Activated CD8-positive, alpha-beta memory T cell treated with anti-CD3 and anti-CD28 coated beads for 1 hour (primary cell): ENCODE results near the gene CDCA4.

Experiments
- DNase-seq, 2 donors: peaks; one replicate each; pipeline ENCODE4 v3.0.0-alpha.2; 2020; ENCODE audit warnings: low read depth in 1 of 2; ENCODE audit errors: extremely low read depth in 1 of 2

Gene CDCA4

DNA sequence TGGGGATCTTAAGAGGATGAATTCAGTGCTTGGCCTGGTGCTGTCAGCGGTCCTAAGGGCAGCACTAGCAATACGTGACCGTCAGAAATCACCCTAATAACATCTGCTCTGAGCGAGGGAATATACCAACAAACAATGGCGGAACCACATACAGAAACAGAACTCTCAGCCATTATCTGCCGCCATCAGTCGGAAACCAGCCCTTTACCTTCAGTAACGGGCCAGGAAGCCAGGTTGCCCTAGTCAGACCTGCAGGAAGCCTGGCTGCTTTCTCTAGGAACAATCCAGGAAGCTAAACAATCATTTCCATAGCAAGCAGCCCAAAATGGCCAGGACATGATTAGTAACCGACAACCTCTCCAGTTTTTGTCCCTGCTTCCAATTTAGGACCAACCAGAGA is 5.6 kb downstream of the CDCA4 start:
- DNase-seq, result no peak

DNA sequence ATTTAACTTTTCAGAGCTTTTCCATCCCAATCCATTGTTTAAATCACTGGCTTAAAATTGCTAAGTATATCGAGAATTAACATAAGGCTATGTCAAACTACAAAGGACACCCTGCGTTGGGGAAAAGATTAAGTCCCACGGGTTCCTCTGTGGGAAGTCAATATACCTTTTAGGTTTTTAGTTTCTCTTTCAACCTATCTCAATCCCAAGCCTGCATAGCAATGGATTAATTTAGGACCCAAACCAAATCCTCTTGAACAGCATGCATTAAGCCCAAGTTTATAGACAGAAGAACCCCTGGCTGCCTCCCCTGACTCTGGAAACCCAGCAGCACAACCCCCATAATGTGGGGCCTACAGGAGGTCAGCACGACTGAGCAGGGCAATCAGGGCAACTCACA is 6.3 kb downstream of the CDCA4 start:
- no peak for DNase-seq

DNA sequence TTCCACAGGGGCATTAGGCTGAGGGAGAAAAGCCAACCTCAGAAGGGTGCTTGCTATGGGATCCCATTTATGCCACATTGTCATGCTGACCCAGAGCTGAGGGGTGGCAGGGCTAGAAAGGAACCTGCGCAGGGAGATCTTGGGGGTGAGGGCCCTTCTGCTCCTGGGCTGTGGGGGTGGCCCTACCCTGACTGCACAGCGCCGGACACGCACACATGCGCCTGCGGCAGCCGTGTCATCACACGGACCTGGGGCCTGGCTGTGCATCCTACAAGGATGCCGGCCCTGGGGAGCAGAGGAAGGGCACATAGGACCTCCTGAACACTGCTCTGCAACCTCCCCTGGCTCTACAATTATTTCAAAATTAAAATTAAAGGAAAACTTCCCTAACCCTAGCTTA is 6.9 kb downstream of the CDCA4 start:
- no peak for DNase-seq

DNA sequence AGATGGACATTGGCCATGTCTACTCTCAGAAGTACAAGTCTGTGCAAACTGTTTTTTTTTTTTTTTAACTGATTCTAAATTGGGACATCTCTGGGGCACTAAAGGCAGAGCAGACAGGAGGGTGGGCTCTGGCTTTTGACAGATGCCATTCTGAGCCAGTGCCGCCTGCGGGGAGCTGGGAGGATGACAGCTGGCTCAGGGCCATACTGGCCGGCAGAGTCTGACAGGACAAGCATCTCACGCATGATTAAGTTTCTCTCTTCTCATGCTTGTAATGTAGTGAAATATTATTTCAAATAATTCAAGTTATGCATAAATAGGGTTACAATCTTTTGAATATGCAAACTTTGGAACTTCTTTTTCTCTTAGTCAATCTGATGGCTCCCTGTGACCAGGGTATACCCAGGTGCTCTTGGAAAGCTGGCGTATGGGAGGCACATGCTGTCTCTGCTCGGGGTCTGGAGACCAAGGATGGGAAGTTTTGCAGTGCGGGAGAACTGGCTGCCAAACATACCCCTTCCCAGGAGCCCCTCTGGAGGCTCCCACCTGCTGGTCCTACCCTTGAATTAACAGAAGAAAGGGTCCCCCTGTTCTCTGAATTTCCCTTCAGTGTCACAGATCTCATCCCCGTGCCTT is 7.6 kb downstream of the CDCA4 start:
- no peak for DNase-seq

DNA sequence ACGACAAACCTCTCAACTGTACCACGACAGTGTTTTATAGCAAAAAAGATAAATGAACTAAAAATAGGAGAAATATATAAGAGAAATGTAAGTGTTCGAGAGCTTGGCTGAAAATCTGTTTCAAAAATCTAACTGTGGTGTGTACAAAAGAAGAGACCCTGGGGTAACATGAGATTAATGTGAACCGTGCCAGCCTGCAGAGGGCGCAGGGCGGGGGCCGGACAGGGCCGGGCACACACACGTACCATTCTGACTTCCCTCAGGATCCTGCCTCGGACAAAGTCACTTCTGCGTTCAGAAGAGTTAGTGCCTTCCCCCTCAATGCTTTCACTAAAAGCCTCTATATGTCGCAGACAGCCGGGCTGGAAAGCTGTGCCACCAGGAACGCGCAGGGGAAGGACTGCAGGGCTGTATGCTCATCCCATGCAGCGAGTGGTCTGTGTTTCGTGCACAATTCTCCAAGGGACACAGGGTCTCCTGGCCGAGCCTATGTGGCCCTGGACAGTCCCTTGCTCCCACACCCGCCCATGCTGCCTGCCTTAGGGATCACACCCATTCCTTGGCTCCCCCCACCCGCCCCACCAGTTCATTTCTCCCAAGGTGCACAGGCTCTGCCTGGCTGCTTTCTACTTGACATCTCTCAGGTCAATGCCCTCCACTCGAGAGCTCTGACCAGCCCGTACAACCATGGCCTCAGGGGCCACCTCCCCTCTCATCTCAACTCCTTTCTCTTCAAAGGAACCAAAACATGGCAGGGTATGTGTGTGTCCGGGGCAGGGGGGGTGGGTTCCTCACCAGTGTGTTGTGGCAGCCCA is 8.5 kb downstream of the CDCA4 start:
- no peak for DNase-seq

DNA sequence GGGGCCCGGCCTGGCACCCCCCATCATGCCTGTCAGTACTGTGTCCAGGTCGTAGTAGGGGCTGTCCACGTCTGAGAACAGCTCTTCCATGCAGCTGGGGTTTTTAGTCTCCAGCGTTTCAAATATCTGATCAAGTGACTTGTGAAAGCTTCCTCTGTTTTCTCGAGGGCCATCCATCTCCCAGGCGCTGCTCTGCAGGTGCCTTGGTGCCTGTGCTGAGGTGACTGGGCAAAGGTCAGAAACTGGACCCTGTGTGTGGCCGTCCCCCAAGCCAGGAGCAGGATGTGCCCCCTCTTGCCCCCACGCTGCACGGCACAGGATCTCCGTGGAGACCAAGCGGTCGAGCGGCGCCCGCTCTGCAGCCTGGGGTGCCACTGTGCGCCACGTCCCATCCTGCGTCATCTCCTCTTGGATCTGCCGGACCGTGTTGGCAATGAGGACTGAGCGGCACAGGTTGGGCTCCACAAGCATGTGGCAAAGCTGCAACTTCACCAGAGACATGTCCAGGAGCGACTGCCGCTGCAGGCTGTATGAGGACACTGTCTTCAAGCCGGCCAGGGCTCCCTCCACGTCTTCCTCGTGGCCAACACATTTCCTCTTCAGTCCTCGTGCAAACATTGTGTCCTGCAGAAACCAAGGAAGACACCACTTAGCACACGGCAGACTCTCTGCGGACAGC is 9.4 kb downstream of the CDCA4 start:
- DNase-seq, result no peak

DNA sequence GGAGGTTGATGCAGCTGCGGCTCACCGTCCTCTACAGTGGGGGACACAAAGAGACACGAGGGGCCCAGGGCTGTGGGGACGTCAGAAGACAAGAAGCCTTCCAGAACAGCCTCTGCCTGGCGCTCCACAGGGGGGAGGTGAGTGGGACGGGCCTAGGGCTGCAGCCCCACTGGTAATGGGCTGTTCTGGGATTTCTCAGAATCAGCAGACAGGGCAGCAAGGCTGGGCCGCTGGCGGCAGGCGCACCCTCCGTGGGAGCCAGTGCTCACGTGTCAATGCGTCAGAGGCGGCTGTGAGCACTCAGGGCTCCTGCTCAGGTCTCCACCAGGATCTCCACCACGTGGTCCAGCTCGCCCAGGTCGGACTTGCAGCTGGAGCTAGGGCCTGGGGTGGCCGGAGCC is 10.0 kb downstream of the CDCA4 start:
- DNase-seq, result no peak

DNA sequence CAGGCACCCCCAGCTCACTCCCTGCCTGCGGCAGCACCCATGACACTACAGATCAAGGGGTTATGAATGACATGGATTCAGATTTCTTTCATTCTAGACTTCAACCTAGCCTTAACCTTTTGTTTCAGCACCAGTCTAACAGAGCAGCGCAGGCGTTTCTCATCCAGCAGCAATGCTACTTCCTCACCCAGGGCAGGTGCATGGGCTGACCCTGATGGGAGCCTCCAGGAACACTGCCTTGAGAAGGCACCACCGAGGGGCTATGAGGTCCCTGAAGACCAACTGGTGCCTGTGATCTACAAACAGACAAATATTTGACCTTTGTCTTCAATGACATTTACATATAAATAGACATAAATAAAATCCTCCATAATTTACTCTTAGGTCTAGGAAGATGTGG is 10.8 kb downstream of the CDCA4 start:
- DNase-seq, result no peak

DNA sequence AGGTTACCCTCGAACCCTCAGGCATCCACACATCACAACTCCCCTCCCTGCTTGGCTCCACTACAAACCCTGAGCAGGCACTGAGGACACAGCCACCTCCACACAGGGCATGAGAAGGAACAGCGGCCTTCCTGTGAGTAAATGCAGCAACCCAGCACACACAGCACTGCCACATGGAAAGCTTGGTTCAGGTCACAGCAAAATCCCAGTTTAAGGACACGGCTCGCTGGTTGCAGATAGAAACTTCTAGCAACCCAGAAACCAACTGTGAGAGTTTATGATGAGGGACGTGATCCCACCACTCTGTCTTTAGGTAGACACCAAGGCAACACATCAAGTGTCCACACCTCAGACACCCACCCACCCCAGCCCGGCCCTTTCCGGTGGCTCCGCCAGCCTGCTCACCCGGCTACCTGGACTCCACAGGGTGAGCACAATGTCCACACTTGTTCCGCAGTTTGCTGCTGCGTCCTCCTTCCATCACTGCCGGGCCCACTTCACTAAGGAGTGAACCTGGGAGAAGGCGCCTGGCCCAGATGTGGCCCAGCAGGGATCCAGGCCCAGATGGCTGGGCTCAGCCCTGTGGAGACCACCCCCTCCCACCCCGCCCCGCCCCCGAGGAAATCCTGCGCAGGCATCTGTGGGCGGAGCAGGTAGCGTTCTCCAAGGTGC is 13.2 kb downstream of the CDCA4 start:
- DNase-seq, result no peak

DNA sequence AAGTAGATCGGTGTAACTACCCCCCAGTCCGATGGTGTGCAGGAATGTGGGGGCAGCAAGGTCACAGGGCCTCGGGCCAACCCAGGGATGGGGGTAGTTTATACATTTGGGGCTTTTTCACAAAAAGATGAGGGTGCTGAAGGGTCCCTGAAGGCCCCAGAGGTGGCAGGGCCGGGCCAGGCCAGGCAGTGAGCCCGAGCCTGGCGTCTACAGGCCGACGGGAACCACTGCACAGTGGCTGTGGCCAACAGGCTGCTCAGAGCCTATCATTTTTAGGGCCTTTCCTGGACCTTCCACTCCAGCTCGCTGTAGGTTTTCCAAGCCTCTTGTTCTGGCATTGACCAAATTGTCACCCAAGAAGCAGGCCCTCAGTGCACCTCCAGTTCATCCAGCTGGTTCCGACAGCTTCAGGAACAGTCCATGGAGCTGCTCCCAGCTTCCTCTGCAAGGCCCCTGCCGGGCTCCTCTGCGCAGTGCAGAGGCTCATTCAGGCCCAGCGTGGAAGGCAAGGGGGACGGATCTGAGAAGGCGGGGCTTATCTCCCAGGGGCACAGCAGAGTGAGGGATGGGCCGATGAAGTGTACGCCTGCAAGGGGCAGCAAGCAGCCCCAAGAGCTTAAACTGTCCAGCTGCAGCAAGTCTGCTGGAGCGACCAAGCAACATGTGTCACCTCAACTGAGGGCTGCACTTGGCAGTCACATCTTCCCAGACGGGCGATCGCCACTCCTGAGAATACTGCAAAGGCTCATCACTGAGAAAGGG is 13.9 kb downstream of the CDCA4 start:
- no peak for DNase-seq

DNA sequence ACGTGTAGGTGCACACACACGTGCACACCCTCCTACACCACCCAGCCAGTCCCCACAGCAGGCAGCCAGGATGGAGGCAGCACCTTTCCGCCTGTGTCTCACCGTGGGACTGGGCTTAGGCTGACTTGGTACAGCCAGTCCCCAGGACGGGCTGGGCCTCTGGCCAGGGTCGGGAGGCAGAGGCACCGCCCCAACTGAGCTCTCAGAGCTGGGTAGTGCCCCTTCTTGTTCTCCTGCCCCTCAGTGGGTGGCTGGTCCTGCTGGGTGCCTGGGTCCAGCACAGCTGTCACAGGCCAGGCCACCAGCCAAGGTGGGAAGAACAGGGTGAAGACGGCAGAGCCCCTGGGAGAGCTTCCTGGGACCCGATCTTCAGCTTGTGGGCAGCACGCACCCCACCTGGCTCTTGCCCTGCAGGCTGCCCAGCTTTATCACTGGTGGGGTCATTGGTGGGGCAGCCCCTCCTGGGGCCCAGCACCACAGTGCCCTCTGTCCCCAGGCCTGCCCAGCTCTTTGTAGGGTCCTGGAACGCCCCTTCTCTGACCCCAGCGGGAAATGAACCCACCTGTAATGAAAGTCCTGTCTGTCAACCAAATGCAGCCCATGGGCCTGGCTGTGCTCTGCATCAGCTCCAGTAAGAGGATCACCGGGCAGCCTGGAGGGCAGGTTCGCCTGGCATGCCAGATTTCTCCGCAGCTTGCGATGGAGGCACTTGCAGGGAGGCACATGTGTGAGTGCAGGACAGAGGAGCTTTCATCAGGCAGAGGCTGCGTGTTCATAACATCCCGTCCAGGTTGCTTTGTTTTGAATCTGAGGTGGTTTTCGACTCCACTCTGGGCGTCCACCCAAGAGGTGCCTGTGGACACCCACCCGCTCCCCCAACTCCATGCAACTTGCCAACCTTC is 14.7 kb downstream of the CDCA4 start:
- no peak for DNase-seq

DNA sequence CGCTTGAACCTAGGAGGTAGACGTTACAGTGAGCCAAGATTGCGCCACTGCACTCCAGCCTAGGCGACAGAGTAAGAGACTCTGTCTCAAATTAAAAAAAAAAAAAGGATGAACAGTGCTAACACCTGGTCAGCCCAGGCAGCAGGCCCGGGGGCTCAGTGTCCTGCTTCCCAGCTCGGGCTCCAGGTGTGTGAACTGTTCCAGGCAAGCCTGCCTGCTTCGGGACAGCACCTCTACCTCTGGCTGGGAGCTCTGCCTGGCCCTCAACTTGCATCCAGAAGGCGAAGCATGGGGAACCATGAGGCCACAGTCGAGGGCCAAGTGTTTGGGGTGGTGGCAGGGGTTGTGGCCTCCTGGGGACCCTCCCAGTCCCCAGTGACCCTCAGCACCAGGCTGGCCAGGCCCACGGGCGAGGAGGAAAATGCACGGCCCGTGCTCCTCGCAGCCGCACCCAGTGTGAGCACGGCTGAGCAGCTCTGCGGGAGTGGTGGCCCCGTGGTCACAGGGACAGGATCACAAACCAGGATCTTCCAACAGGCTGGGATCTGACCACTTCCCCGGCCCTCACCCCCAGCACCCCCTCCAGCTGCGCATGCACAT is 15.5 kb downstream of the CDCA4 start:
- DNase-seq, result no peak

DNA sequence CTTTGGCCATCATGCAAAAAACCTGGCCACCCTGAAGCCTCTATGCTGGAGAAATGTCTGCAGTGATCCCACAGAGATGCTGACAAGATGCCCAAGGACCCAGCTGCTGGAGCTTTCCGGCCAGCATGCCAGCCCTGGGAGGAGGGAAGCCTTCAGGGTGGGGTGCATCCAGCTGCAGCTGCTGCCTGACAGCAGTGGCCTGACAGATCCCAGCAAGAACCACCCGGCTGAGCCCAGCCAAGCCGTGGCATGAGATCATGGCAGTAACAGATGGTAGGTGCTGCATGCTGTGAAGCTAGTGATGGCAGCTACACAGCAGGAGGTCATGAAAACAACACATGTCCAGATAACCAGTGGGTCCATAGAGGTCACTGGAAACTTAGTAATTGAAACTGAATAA is 21.5 kb downstream of the CDCA4 start:
- no peak for DNase-seq

DNA sequence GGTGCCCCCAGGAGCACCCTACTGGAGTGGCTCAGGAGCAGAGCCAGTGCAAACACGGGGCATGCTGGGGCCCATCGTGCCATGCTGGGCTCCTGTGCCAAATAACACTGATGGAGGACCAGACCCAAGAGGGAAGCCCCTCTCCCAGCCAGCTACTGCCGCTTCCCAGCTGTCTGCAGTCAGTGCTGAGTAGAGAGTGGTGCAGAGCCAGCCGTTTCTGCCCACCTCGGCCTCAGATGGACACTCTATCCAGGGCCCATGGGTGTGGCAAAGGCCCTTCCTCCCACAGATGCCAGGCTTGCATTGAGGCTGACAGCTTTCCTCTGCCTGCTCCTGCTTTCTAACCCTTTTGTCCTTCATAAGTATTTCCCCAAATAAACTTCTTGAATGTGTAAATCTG is 22.1 kb downstream of the CDCA4 start:
- DNase-seq, result no peak

DNA sequence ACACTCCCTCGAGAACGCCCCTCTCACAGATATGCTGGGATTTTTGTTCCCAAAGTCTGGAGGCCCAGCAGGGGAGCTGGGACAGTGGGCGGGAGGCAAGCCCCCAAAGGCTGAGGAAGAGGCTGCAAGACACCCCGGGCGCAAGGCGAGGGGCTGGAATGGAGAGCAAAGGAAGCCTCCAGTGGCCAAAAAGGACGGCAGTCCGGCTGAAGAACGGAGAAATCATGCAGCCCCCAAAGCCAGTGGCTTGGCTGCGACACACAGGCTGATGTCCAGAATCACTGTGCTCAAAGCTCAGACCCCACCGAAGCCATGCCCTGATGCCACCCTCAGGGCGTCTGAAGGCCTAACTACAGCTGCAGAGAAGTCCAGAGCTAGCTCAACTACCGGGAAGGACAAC is 24.4 kb downstream of the CDCA4 start:
- DNase-seq, result no peak

DNA sequence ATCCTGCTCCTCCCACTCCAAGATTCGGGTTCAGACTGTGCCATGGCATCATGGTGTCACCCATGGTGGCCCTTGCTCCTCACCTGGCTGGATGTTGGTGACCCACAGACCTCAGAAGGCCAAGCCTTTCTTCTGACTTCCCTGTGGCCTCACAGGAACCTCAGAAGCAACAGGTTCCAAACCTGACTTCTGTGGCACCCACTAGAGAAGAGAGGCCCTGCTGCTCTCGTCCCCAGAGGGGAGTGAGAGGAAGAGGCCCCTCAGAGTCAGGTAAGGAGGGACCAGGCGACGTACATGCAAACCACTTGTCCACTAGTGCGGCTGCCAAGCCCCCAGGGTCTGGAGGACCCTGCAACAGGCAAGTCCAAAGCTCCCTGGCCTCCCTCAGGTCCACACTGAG is 24.9 kb downstream of the CDCA4 start:
- DNase-seq, result no peak

DNA sequence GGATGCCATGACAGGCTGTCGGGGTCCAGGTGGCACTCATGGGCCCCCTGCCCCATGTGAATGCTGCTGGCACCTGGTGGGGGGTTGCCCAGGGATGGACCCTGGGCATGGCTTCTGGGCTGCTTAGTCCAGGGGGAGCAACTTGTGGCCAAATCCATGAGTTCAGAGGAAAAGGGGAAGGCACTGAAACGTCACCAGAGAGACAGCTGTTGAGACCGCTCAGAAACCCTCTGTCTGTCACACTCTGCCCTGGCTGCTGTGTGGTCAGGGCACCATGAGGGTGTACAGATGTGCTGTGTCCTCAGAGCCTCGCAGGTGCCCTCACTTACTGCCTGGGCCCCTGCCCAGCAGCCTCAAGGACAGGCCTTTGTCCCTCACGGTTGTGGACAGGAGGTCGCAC is 25.9 kb downstream of the CDCA4 start:
- DNase-seq, result no peak

DNA sequence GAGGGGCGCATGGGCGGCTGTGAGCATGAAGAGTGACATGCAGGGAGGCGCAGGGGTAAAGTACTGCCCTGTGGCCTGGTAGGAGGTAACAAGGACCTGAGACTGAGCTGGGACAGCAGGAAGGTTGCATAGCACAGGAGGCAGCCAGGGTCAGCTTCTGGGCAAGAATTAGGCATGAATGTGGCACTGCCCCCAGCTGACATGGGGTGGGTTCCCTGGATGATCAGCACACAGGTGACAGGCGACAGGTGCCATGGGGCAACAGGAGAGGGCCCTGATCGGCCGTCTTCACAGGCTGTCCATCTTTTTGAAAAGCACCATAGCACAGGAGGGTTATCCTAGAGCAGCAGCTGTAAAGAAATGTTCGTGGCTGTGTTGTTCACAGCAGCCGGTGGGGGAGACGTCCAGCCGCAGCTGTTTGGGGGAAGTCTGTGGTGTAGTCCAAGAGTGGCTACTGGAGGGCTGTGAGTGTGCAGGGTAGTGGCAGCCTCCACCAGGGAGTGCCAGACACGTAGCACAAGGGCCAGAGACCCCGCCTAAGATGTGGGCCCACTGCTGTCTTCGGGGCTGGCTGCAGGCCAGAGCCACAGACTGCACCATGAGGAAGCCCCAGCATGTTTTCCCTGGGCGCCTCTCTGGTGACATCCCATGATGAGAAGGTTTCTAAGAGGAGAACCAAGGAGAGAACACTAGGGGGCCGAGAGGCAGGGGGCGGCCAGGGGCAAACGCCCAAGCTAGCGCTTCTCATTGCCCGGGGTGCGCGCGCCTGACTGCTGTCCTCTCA is 26.9 kb downstream of the CDCA4 start:
- no peak for DNase-seq

DNA sequence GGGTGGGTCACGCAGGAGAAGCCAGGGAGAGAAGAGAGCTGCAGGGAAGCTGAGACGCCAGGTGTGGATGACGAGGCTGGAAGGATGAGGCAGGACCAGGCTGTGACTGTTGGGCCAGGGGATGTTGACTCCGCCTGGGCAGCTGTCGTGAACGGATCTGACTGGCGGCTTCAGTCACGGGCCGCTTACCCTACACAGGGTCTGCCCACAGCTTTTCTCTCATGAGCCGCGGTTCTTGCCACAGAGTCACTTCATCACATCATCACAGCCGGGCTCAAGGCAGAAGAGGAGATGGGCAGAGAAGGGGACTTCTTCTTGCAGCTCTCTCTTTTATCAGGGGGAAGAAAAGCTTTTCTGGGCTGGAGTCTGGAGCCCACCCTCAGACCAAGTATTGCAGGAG is 27.6 kb downstream of the CDCA4 start:
- no peak for DNase-seq
